ENCODE data around the gene TLN1. TPM values are rescaled to one million over a fixed set of nuclear protein-coding genes. Genes with fewer than 3 reads are reported as not detected.

TLN1 gene
- total and polyA plus RNA-seq, 5 donors: 171 to 375 (median 282) TPM

- intact Hi-C loops (cut with DNase I): no loop called here
- DNase-seq (no peak), ATAC-seq (no peak)
- Histone ChIP-seq H3K27ac (ENCODE audit: low read length) (no peak overlapping the region), H3K4me3 (ENCODE audit: low read length) (no peak overlapping the region), H3K9me3 (ENCODE audit: control insufficient read depth, low read length) (no peaks in the 10 kb centered on the region), H3K27me3 (ENCODE audit: control insufficient read depth, insufficient read depth) (no peaks in the 10 kb centered on the region), H3K4me1 (ENCODE audit: control insufficient read depth, insufficient read depth, low read length) (no peaks in the 10 kb centered on the region)
- 92% methylated on average over 7 of the region's 7 CpGs for WGBS
These were observed 26.1 kb downstream of the TLN1 start for GRCh38 chr9:35705836-35706430.

GRCh38 chr9:35705372-35705771 lies 26.6 kb downstream of the TLN1 start:
- Histone ChIP-seq H3K4me1 (ENCODE audit: control insufficient read depth, insufficient read depth, low read length) (no peaks in the 10 kb centered on the region), H3K27ac (ENCODE audit: low read length) (no peak overlapping the region), H3K4me3 (ENCODE audit: low read length) (no peak overlapping the region), H3K9me3 (ENCODE audit: control insufficient read depth, low read length) (no peaks in the 10 kb centered on the region), H3K27me3 (ENCODE audit: control insufficient read depth, insufficient read depth) (no peaks in the 10 kb centered on the region)
- intact Hi-C loops (cut with DNase I): no loop called here
- 69% methylated on average over 8 of the region's 8 CpGs for WGBS
- ATAC-seq (no peak), DNase-seq (no peak)

DNA sequence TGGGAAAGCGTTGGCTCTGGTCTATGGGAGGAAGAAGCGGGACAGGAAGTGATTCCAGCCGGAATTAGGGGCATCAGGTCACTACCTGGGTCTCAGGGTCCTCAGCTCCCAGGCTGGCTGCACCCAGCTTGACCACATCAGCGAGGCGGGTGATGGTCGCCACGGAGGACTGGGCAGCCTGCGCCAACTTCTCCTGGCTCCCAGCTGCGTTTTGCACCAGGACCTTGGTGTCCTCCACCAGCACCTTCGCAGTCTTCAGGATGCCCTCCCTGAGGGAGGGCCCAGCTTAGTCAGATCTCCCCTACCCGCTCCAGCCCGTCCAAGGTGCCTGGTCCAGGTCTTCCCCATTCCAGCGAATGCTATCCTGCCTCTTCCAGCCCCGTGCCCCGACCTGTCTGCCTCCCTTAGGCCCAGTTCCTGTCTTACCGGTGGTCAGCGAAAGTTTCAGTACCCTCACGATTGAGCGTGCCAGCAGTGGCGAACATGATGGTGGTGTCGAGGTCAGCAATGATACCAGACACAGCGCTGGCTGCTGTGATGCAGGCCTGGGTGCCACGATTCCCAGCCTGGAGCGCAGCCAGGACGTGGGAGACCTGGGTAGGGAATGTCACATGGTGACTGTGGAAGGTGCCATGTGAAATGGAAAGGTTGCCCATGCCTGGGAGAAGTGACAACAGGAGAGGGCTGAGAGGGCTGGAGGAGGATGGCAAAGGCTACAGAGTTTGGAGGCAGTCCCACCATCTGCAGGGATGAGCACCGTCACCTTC lies 27.9 kb downstream of the TLN1 start:
- 88% methylated on average over 26 of the region's 26 CpGs for WGBS
- no peak overlapping the region for H3K4me3 ChIP-seq (ENCODE audit: low read length)
- no peaks in the 10 kb centered on the region for H3K4me1 ChIP-seq (ENCODE audit: control insufficient read depth, insufficient read depth, low read length)
- H3K9me3 ChIP-seq (ENCODE audit: control insufficient read depth, low read length): no peaks in the 10 kb centered on the region
- ATAC-seq (peak; percentile 13 to 37), DNase-seq (peak in 2 of 3 donors; percentile 72 to 84)
- intact Hi-C loops (cut with DNase I): no loop called here
- no peak overlapping the region for H3K27ac ChIP-seq (ENCODE audit: low read length)
- H3K27me3 ChIP-seq (ENCODE audit: control insufficient read depth, insufficient read depth): no peaks in the 10 kb centered on the region

DNA sequence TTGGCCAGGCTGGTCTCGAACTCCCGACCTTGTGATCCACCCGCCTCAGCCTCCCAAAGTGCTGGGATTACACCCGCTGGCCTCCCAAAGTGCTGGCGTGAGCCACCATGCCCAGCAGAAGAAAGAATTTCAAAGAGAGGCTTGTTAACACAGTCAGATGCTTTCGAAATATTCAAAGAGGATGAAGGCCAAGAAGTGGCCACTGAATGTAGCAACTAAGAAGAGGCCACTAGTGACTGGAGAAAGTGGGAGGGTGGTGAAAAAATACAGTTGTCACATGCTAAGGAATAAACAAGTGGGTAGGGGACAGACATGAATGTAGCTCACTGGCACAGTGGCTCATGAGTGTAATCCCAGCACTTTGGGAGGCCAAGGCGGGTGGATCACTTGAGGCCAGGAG lies 29.3 kb downstream of the TLN1 start:
- no peak overlapping the region for H3K27ac ChIP-seq (ENCODE audit: low read length)
- ATAC-seq: no peak
- WGBS: 93% methylated on average over 7 of the region's 7 CpGs
- no peak overlapping the region for H3K4me3 ChIP-seq (ENCODE audit: low read length)
- no peaks in the 10 kb centered on the region for H3K4me1 ChIP-seq (ENCODE audit: control insufficient read depth, insufficient read depth, low read length)
- intact Hi-C loops (cut with DNase I): no loop called here
- H3K9me3 ChIP-seq (ENCODE audit: control insufficient read depth, low read length): no peaks in the 10 kb centered on the region
- no peaks in the 10 kb centered on the region for H3K27me3 ChIP-seq (ENCODE audit: control insufficient read depth, insufficient read depth)
- DNase-seq: no peak

DNA sequence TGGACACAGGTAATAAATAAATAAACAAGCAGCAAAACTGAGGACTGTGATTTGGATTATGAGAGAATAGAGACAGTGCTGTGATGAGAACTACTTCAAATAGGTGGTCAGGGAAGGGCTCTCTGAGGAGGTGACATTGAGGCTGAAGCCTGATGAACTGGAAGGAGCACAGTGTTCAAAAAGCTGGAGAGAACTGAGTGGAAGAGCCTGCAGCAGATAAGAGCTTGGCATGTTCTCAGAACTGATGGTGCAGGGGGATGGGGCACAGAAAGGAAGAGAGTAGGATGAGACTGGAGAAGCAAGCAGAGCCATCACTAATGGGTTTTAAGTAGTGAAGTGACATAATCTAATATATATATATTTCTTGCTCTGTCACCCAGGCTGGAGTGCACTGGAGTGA lies 31.1 kb downstream of the TLN1 start:
- DNase-seq: no peak
- Histone ChIP-seq H3K4me3 (ENCODE audit: low read length) (no peak overlapping the region), H3K4me1 (ENCODE audit: control insufficient read depth, insufficient read depth, low read length) (no peaks in the 10 kb centered on the region), H3K27me3 (ENCODE audit: control insufficient read depth, insufficient read depth) (no peaks in the 10 kb centered on the region), H3K9me3 (ENCODE audit: control insufficient read depth, low read length) (no peaks in the 10 kb centered on the region), H3K27ac (ENCODE audit: low read length) (no peak overlapping the region)
- intact Hi-C loops (cut with DNase I): no loop called here
- peak in 1 of 2 donors; percentile 53 for ATAC-seq

DNA sequence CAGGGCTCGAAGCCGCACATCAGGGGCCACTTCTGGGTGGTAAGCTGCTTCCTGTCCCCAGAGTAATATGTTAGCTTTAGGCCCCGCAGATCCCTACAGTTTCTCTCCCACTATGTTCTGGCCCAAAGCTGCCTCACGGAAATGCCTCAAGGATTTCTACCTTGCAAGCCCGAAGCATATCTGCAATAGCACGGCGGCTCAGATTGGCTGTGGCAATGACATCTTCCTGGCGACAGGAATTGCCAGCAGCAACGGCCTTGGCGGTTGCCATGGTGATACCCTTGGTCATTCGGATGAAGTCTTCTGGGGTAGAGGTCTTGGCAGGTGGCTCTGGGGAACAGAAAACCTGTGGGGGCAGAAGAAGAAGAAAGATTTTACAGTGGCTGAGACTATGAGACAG lies 32.0 kb downstream of the TLN1 start:
- no peaks in the 10 kb centered on the region for H3K9me3 ChIP-seq (ENCODE audit: control insufficient read depth, low read length)
- H3K27ac ChIP-seq (ENCODE audit: low read length): no peak overlapping the region
- H3K4me1 ChIP-seq (ENCODE audit: control insufficient read depth, insufficient read depth, low read length): no peaks in the 10 kb centered on the region
- intact Hi-C loops (cut with DNase I): no loop called here
- 81% methylated on average over 11 of the region's 11 CpGs for WGBS
- DNase-seq (no peak), ATAC-seq (no peak)
- H3K4me3 ChIP-seq (ENCODE audit: low read length): no peak overlapping the region
- H3K27me3 ChIP-seq (ENCODE audit: control insufficient read depth, insufficient read depth): no peaks in the 10 kb centered on the region

GRCh38 chr9:35698231-35698630 lies 33.8 kb downstream of the TLN1 start:
- H3K27ac ChIP-seq (ENCODE audit: low read length): no peak overlapping the region
- intact Hi-C loops (cut with DNase I): loop anchor here in 1 of 4 donors (5.0 kb wide), 1 partner anchor 36 kb away; no protein-coding TSS in a partner anchor

GRCh38 chr9:35697486-35697885 lies 34.5 kb downstream of the TLN1 start:
- WGBS: 76% methylated on average over 14 of the region's 14 CpGs
- Histone ChIP-seq H3K9me3 (ENCODE audit: control insufficient read depth, low read length) (no peaks in the 10 kb centered on the region), H3K4me3 (ENCODE audit: low read length) (no peak overlapping the region), H3K4me1 (ENCODE audit: control insufficient read depth, insufficient read depth, low read length) (no peaks in the 10 kb centered on the region), H3K27ac (ENCODE audit: low read length) (no peak overlapping the region), H3K27me3 (ENCODE audit: control insufficient read depth, insufficient read depth) (no peaks in the 10 kb centered on the region)
- no peak for DNase-seq
- intact Hi-C loops (cut with DNase I): loop anchor here in 1 of 4 donors (5.0 kb wide), 1 partner anchor 35 kb away; no protein-coding TSS in a partner anchor
- ATAC-seq: peak; percentile 18 to 26

More at GRCh38 chr9:35698231-35698630, 33.8 kb downstream of the TLN1 start:
- ATAC-seq: no peak
- no peak for DNase-seq
- no peaks in the 10 kb centered on the region for H3K9me3 ChIP-seq (ENCODE audit: control insufficient read depth, low read length)
- H3K4me1 ChIP-seq (ENCODE audit: control insufficient read depth, insufficient read depth, low read length): no peaks in the 10 kb centered on the region
- 90% methylated on average over 5 of the region's 5 CpGs for WGBS
- no peak overlapping the region for H3K4me3 ChIP-seq (ENCODE audit: low read length)
- H3K27me3 ChIP-seq (ENCODE audit: control insufficient read depth, insufficient read depth): no peaks in the 10 kb centered on the region

DNA sequence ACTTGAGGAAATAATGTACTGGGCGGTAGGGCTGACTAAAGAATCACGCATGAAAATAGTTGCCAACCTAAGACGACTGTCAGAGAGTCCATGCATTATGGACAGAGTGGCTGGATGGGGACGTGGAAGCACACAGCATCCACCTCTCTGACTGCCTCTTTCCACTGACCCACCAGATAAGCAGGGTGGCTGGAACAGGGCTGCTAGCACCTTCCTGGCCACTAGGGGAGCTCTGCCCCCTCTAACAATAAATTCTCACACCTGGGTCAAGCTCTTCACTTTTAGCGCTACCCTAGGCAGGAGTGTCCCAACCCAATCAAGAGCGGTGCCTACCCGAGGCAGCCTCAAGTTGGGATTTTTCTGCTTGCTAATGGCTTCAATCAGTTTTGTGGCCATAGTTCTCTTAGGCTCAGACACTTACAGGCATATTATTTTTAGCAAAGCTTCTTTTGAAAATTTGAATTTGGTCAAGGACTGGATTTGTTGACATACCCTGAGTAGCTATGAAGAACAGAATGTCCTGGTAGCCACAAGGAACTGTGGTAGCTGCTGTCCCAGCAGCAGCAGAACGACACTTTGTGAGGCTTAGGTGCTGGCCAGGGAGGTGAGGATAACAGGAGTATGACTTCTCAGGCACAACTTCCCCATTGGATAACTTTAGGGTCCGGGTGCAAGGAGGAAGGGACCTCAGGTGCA lies 35.3 kb downstream of the TLN1 start:
- DNase-seq: peak; percentile 61 to 81 (median 77)

GRCh38 chr9:35695943-35696401 lies 36.0 kb downstream of the TLN1 start:
- DNase-seq: no peak
- H3K9me3 ChIP-seq (ENCODE audit: control insufficient read depth, low read length): no peaks in the 10 kb centered on the region
- H3K27me3 ChIP-seq (ENCODE audit: control insufficient read depth, insufficient read depth): no peaks in the 10 kb centered on the region
- H3K4me3 ChIP-seq (ENCODE audit: low read length): no peak overlapping the region
- ATAC-seq: no peak
- no peaks in the 10 kb centered on the region for H3K4me1 ChIP-seq (ENCODE audit: control insufficient read depth, insufficient read depth, low read length)
- WGBS: 92% methylated on average over 3 of the region's 3 CpGs
- no peak overlapping the region for H3K27ac ChIP-seq (ENCODE audit: low read length)
- intact Hi-C loops (cut with DNase I): loop anchor here in 1 of 4 donors (5.0 kb wide), 1 partner anchor 34 kb away; no protein-coding TSS in a partner anchor

More for the DNA sequence above, 35.3 kb downstream of the TLN1 start:
- H3K4me1 ChIP-seq (ENCODE audit: control insufficient read depth, insufficient read depth, low read length): no peaks in the 10 kb centered on the region
- peak overlapping the region; percentile 6 for H3K27ac ChIP-seq (ENCODE audit: low read length)
- 38% methylated on average over 9 of the region's 9 CpGs for WGBS
- H3K27me3 ChIP-seq (ENCODE audit: control insufficient read depth, insufficient read depth): no peaks in the 10 kb centered on the region
- ATAC-seq: peak; percentile 68 to 71
- H3K9me3 ChIP-seq (ENCODE audit: control insufficient read depth, low read length): no peaks in the 10 kb centered on the region
- no peak overlapping the region for H3K4me3 ChIP-seq (ENCODE audit: low read length)
- intact Hi-C loops (cut with DNase I): loop anchor here in 1 of 4 donors (5.0 kb wide), 1 partner anchor 34 kb away; no protein-coding TSS in a partner anchor

Data from right cardiac atrium (tissue), 5 donors.